Measurements from ENCODE around the gene TMEM39B. TPM values are rescaled to one million over a fixed set of nuclear protein-coding genes. Genes with fewer than 3 reads are reported as not detected.

TMEM39B gene
- total and polyA plus RNA-seq, 2 of the 4 experiments (the other 2 are of a cell fraction) = 6.5 to 28.7 TPM

DNA sequence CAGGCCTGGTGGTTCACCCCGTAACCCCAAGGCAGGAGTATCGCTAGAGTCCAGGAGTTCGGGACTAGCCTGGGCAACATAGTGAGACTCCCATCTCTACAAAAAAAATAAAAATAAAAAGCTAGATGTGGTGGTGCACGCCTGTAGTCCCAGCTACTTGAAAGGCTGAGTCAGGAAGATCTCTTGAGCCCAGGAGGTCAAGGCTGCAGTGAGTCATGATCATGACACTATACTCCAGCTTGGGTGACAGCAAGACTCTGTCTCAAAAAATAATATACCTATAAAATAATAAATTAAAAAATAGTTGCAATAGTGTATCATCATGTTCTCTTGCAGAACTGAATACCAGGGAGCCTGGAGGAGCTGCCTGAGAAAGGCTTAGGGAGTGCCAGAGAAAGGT is 19.9 kb upstream of the TMEM39B start:
- H2BK120ac ChIP-seq (ENCODE audit: low read depth, low read length) = no peak overlapping the region
- peaks cover 49% of the 10 kb centered on the region for H3K36me3 ChIP-seq (ENCODE audit: control insufficient read depth, insufficient read depth, low read length)
- H3K9me1 ChIP-seq (ENCODE audit: insufficient read depth, low read length) = peaks cover 19% of the 10 kb centered on the region
- no peaks in the 10 kb centered on the region for H3K9me3 ChIP-seq (ENCODE audit: control insufficient read depth, insufficient read depth, low read length)
- ChIA-PET POLR2A (ENCODE audit: unreplicated experiment) (no interaction called here), CTCF (no interaction called here)
- H3K79me1 ChIP-seq (ENCODE audit: low read depth in 1 of 2, low read length in 2 of 2) = peaks cover 49 to 82% of the 10 kb centered on the region in 2 experiments
- no peak overlapping the region for H2BK20ac ChIP-seq (ENCODE audit: low read depth, low read length)
- TF ChIP-seq FOS (IDR thresholded peaks at IDR 0.05; ENCODE audit: low read depth, low read length) = peak; percentile 40
- TF ChIP-seq POLR2A (IDR thresholded peaks at IDR 0.05; ENCODE audit: low read depth, low read length) = no peak
- TF ChIP-seq MAFK (IDR thresholded peaks at IDR 0.05; ENCODE audit: low read depth, low read length) = peak; percentile 70
- no TSS peak for BruUV-seq (replicated peaks)
- H2BK15ac ChIP-seq (ENCODE audit: low read depth, low read length) = no peak overlapping the region
- H4K20me1 ChIP-seq (ENCODE audit: insufficient read depth, low read length) = peaks cover 49% of the 10 kb centered on the region
- no peak overlapping the region for H4K8ac ChIP-seq (ENCODE audit: low read depth in 2 of 2, low read length in 2 of 2)
- H3K9ac ChIP-seq (ENCODE audit: low read depth, low read length) = no peak overlapping the region
- H3K14ac ChIP-seq (replicated peaks; ENCODE audit: low read depth, low read length) = no peak overlapping the region
- no peak overlapping the region for H2AK9ac ChIP-seq (replicated peaks; ENCODE audit: low read depth, low read length, poor library complexity)
- H4K91ac ChIP-seq (ENCODE audit: insufficient read depth, low read depth, low read length) = no peak overlapping the region
- H4K5ac ChIP-seq (ENCODE audit: low read depth, low read length) = no peak overlapping the region
- H3K23ac ChIP-seq (ENCODE audit: low read depth, low read length) = no peak overlapping the region; the same call in 1 of the 2 replicates
- in situ Hi-C loops (cut with MboI; ENCODE audit: low sequenced_read_pairs) (no loop called here), dilution Hi-C loops (cut with HindIII; ENCODE audit: low sequenced_read_pairs, unreplicated experiment) (no loop called here), intact Hi-C loops (cut with micrococcal nuclease) (no loop called here)
- peak; percentile 82 for DNase-seq
- no CpG with 5 or more reads among the region's 4 CpGs for WGBS, 2 experiments (ENCODE audit: extremely low coverage in 2 of 2, insufficient read length in 1 of 2)
- H2BK5ac ChIP-seq (ENCODE audit: low read depth, low read length, poor library complexity, severe bottlenecking) = no peak overlapping the region
- H3K4me3 ChIP-seq (ENCODE audit: insufficient read depth, low read depth, low read length) = no peak overlapping the region
- H2AK5ac ChIP-seq (ENCODE audit: low read depth, low read length) = no peak overlapping the region
- H3K18ac ChIP-seq (ENCODE audit: low read depth, low read length) = no peak overlapping the region
- H3K56ac ChIP-seq (ENCODE audit: extremely low read depth, insufficient read depth, low read length) = no peak overlapping the region
- no peak overlapping the region for H3K4ac ChIP-seq (ENCODE audit: low read depth, low read length)
- H3K4me2 ChIP-seq (ENCODE audit: low read depth, low read length) = no peak overlapping the region
- H3K4me1 ChIP-seq (ENCODE audit: control insufficient read depth, insufficient read depth, low read length) = peaks cover 9% of the 10 kb centered on the region
- H3K27me3 ChIP-seq (ENCODE audit: control insufficient read depth, insufficient read depth, low read length) = no peaks in the 10 kb centered on the region
- H2AFZ ChIP-seq (replicated peaks; ENCODE audit: low read length, poor library complexity) = no peak overlapping the region
- peak; percentile 51 for ATAC-seq (ENCODE audit: low read depth)
- H3K27ac ChIP-seq (ENCODE audit: insufficient read depth, low read length) = no peak overlapping the region

All from IMR-90 (cell line).